ENCODE results near the gene BHLHA15. TPM values are rescaled to one million over a fixed set of nuclear protein-coding genes. Genes with fewer than 3 reads are reported as not detected.

BHLHA15 gene
- polyA plus RNA-seq, 1 donor (not counting 4 experiments of a cell fraction or from before 2014, with no cell fraction given), result not detected

DNA sequence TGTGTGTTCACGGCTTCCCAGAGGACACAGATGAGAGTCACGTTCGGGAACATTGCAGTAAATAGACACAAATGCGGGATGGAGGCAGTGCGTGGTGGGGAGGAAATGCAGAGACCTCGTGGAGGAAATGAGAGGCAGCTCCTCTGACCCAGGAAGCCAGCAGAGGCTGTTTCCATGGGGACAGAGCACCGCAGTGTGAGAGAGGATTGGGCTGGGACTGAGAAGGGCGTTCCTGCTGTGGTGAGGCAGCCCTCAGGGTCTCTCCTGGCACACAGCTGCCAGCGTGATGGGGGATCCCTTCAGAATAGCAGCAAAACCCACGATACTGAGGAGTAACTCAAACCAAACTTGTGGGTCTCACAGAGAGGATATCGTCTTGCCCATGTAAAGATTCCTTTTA is 21.7 kb upstream of the BHLHA15 start:
- FAIRE-seq, result no peak
- peaks cover 0 to 18% of the 10 kb centered on the region in 2 experiments for H3K36me3 ChIP-seq (ENCODE audit: control insufficient read depth in 2 of 2, extremely low read depth in 1 of 2, insufficient read depth in 2 of 2, low read length in 2 of 2)

DNA sequence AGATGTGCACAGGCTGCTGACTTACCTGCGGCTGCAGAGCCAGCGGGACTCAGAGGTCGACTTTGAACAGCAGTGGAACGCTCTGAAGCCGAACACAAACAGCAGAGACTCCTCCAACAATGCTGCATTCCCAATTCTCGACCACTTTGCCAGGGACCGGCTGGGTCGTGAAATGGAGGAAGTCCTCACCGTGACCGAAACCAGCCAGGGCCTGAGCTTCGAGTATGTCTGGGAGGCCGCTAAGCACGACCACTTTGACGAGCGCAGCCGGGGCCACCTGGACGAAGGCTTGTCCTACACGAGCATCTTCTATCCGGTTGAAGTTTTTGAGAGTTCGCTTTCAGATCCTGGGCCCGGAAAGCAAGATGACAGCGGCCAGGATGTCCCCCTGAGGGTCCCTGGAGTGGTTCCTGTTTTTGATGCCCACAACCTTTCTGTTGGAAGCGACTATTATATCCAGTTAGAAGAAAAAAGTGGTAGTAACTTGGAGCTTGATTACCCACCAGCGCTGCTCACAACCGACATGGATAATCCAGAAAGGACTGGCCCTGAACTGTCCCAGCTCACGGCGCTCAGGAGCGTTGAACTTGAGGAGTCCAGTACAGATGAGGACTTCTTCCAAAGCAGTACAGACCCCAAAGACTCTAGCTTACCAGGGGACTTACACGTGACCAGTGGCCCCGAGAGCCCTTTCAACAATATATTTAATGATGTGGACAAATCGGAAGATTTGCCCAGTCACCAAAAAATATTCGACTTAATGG is 19.4 kb upstream of the BHLHA15 start:
- no peak for FAIRE-seq
- dilution Hi-C loops (cut with MboI; ENCODE audit: extremely low pct_ligation_motif_present, low sequenced_read_pairs), result no loop called here

More for the DNA sequence above, 21.7 kb upstream of the BHLHA15 start:
- H4K20me1 ChIP-seq (ENCODE audit: control insufficient read depth, extremely low read depth, insufficient read depth, low read length), result no peaks in the 10 kb centered on the region
- dilution Hi-C loops (cut with MboI; ENCODE audit: extremely low pct_ligation_motif_present, low sequenced_read_pairs), result no loop called here
- no peak for DNase-seq (ENCODE audit: low read depth, low spot score)
- peaks cover 3% of the 10 kb centered on the region for H3K4me1 ChIP-seq (ENCODE audit: control insufficient read depth, extremely low read depth, insufficient read depth, low read length)
- no peaks in the 10 kb centered on the region for H3K79me2 ChIP-seq (ENCODE audit: control insufficient read depth, insufficient read depth, low read length)
- H3K9me1 ChIP-seq (ENCODE audit: control insufficient read depth, extremely low read depth, insufficient read depth, low read length), result no peaks in the 10 kb centered on the region
- no peak overlapping the region for H3K27ac ChIP-seq (ENCODE audit: control insufficient read depth, insufficient read depth, low read length)
- H3K4me3 ChIP-seq (ENCODE audit: control insufficient read depth in 2 of 3, extremely low read depth in 1 of 3, insufficient read depth in 2 of 3, low read depth in 1 of 3, low read length in 3 of 3), result no peak overlapping the region
- H3K27me3 ChIP-seq (ENCODE audit: control insufficient read depth, extremely low read depth, insufficient read depth, low read length), result no peaks in the 10 kb centered on the region
- H3K4me2 ChIP-seq (ENCODE audit: control insufficient read depth, extremely low read depth, insufficient read depth, low read depth, low read length), result no peak overlapping the region
- H3K9ac ChIP-seq (ENCODE audit: control insufficient read depth, extremely low read depth, insufficient read depth, low read length), result no peak overlapping the region
- no peaks in the 10 kb centered on the region for H3K9me3 ChIP-seq (ENCODE audit: control insufficient read depth, low read depth, low read length)
- TF ChIP-seq, protein P1, sequence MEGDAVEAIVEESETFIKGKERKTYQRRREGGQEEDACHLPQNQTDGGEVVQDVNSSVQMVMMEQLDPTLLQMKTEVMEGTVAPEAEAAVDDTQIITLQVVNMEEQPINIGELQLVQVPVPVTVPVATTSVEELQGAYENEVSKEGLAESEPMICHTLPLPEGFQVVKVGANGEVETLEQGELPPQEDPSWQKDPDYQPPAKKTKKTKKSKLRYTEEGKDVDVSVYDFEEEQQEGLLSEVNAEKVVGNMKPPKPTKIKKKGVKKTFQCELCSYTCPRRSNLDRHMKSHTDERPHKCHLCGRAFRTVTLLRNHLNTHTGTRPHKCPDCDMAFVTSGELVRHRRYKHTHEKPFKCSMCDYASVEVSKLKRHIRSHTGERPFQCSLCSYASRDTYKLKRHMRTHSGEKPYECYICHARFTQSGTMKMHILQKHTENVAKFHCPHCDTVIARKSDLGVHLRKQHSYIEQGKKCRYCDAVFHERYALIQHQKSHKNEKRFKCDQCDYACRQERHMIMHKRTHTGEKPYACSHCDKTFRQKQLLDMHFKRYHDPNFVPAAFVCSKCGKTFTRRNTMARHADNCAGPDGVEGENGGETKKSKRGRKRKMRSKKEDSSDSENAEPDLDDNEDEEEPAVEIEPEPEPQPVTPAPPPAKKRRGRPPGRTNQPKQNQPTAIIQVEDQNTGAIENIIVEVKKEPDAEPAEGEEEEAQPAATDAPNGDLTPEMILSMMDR (optimal IDR thresholded peaks at IDR 0.05 in 1 of 3, IDR thresholded peaks at IDR 0.05 in 1 of 3, conservative IDR thresholded peaks at IDR 0.05 in 1 of 3; ENCODE audit: extremely low read depth in 1 of 3, insufficient read depth in 2 of 3, low read length in 3 of 3), result no peak
- TF ChIP-seq EZH2 (IDR thresholded peaks at IDR 0.05; ENCODE audit: low read length), result no peak
- no peak overlapping the region for H2AFZ ChIP-seq (ENCODE audit: control insufficient read depth, low read length)

More for the DNA sequence above, 19.4 kb upstream of the BHLHA15 start:
- Histone ChIP-seq H3K4me1 (ENCODE audit: control insufficient read depth, extremely low read depth, insufficient read depth, low read length) (peaks cover 3% of the 10 kb centered on the region), H3K4me2 (ENCODE audit: control insufficient read depth, extremely low read depth, insufficient read depth, low read depth, low read length) (no peak overlapping the region), H3K4me3 (ENCODE audit: control insufficient read depth in 2 of 3, extremely low read depth in 1 of 3, insufficient read depth in 2 of 3, low read depth in 1 of 3, low read length in 3 of 3) (no peak overlapping the region), H3K27me3 (ENCODE audit: control insufficient read depth, extremely low read depth, insufficient read depth, low read length) (no peaks in the 10 kb centered on the region), H3K9ac (ENCODE audit: control insufficient read depth, extremely low read depth, insufficient read depth, low read length) (no peak overlapping the region), H3K9me3 (ENCODE audit: control insufficient read depth, low read depth, low read length) (no peaks in the 10 kb centered on the region), H2AFZ (ENCODE audit: control insufficient read depth, low read length) (no peak overlapping the region), H4K20me1 (ENCODE audit: control insufficient read depth, extremely low read depth, insufficient read depth, low read length) (no peaks in the 10 kb centered on the region), H3K9me1 (ENCODE audit: control insufficient read depth, extremely low read depth, insufficient read depth, low read length) (no peaks in the 10 kb centered on the region), H3K79me2 (ENCODE audit: control insufficient read depth, insufficient read depth, low read length) (no peaks in the 10 kb centered on the region), H3K27ac (ENCODE audit: control insufficient read depth, insufficient read depth, low read length) (no peak overlapping the region), H3K36me3 (ENCODE audit: control insufficient read depth in 2 of 2, extremely low read depth in 1 of 2, insufficient read depth in 2 of 2, low read length in 2 of 2) (peaks cover 0 to 27% of the 10 kb centered on the region in 2 experiments)
- TF ChIP-seq, protein P1 (optimal IDR thresholded peaks at IDR 0.05 in 1 of 3, IDR thresholded peaks at IDR 0.05 in 1 of 3, conservative IDR thresholded peaks at IDR 0.05 in 1 of 3; ENCODE audit: extremely low read depth in 1 of 3, insufficient read depth in 2 of 3, low read length in 3 of 3), result no peak
- TF ChIP-seq EZH2 (IDR thresholded peaks at IDR 0.05; ENCODE audit: low read length), result no peak
- DNase-seq (ENCODE audit: low read depth, low spot score), result no peak
